HEK293 (cell line): ENCODE data around the gene PCYOX1L.

Source experiments
- CTCF ChIA-PET: fragments of 350-600 bp; formaldehyde crosslinking; extraction: SDS; loops from one replicate; lab custom pipeline; 2021; ENCODE audit warnings: antibody characterized with exemption; lab: Yijun Ruan, JAX
- POLR2A ChIA-PET: fragments of 300-600 bp; formaldehyde crosslinking; extraction: SDS; loops from one replicate; lab custom pipeline; 2020; ENCODE audit warnings: antibody characterized with exemption, inconsistent platforms; lab: Yijun Ruan, JAX
- H3K27ac ChIP-seq: fragments of 200-500 bp; sonication (Bioruptor generic); 2 replicates; pipeline ENCODE4 v1.5.1; 2014; ENCODE audit warnings: low read depth, low read length, control low read depth, inconsistent platforms; ENCODE audit errors: extremely low read depth
- H3K36me3 ChIP-seq, 2 experiments: fragments of 200-500 bp in 1 of 2; sonication (Bioruptor generic) in 1 of 2; 1 replicate in 1 of 2; 2 replicates in 1 of 2; pipeline ENCODE4 v1.5.1; 2014 to 2017; ENCODE audit warnings: inconsistent platforms in 2 of 2, low read length in 2 of 2; ENCODE audit not compliant: control insufficient read depth in 2 of 2, insufficient read depth in 1 of 2
- H3K4me1 ChIP-seq: fragments of 200-500 bp; sonication (Bioruptor generic); 2 replicates; pipeline ENCODE4 v1.5.1; 2014; ENCODE audit warnings: mild to moderate bottlenecking, low read length, inconsistent platforms; ENCODE audit not compliant: control insufficient read depth, insufficient read depth
- H3K4me3 ChIP-seq: 2 replicates; pipeline ENCODE4 v1.5.1; 2011; ENCODE audit warnings: low read depth, mild to moderate bottlenecking, control low read depth, low read length, moderate library complexity
- H3K9me3 ChIP-seq: fragments of 200-500 bp; sonication (Bioruptor generic); 2 replicates; pipeline ENCODE4 v1.5.1; 2014; ENCODE audit warnings: low read depth, low read length, inconsistent platforms; ENCODE audit not compliant: control insufficient read depth, insufficient read depth
- GLIS1 ChIP-seq: fragments of 450-650 bp; formaldehyde crosslinking; IDR thresholded peaks from 2 replicates; pipeline ENCODE4 v1.5.1; 2016; ENCODE audit warnings: missing biosample characterization, missing genetic modification characterization
- IKZF3 ChIP-seq: fragments of 450-650 bp; IDR thresholded peaks from 2 replicates; pipeline ENCODE4 v1.5.0; 2018; ENCODE audit warnings: missing biosample characterization, mild to moderate bottlenecking, missing genetic modification characterization, moderate library complexity
- KLF10 ChIP-seq: fragments of 450-650 bp; IDR thresholded peaks from 2 replicates; pipeline ENCODE4 v1.5.1; 2018; ENCODE audit warnings: missing biosample characterization, mild to moderate bottlenecking, missing genetic modification characterization
- KLF7 ChIP-seq: fragments of 450-650 bp; formaldehyde crosslinking; IDR thresholded peaks from 2 replicates; pipeline ENCODE4 v1.5.1; 2016; ENCODE audit warnings: missing biosample characterization, missing genetic modification characterization, borderline replicate concordance
- MEIS1 ChIP-seq: sonication (generic); formaldehyde crosslinking; IDR thresholded peaks from 2 replicates; pipeline ENCODE4 v1.8.1; 2022; ENCODE audit warnings: missing genetic modification reagents, mild to moderate bottlenecking, borderline replicate concordance
- OSR2 ChIP-seq: fragments of 450-650 bp; formaldehyde crosslinking; IDR thresholded peaks from 2 replicates; pipeline ENCODE4 v1.5.1; 2016; ENCODE audit warnings: missing biosample characterization, missing genetic modification characterization
- WT1 ChIP-seq: fragments of 450-650 bp; formaldehyde crosslinking; IDR thresholded peaks from 2 replicates; pipeline ENCODE4 v1.5.1; 2016; ENCODE audit warnings: missing biosample characterization, missing genetic modification characterization
- ZBTB21 ChIP-seq: fragments of 450-650 bp; formaldehyde crosslinking; IDR thresholded peaks from 2 replicates; pipeline ENCODE4 v1.5.1; 2017; ENCODE audit warnings: missing biosample characterization, missing genetic modification characterization
- ZBTB8A ChIP-seq: fragments of 450-650 bp; formaldehyde crosslinking; IDR thresholded peaks from 2 replicates; pipeline ENCODE4 v1.5.1; 2016; ENCODE audit warnings: missing biosample characterization, missing genetic modification characterization
- ZNF175 ChIP-seq: fragments of 450-650 bp; formaldehyde crosslinking; IDR thresholded peaks from 2 replicates; pipeline ENCODE4 v1.5.1; 2016; ENCODE audit warnings: missing biosample characterization, missing genetic modification characterization
- ZNF211 ChIP-seq: fragments of 450-650 bp; formaldehyde crosslinking; IDR thresholded peaks from 2 replicates; pipeline ENCODE4 v1.5.1; 2016; ENCODE audit warnings: low read depth, missing biosample characterization, missing genetic modification characterization
- ZNF530 ChIP-seq: fragments of 450-650 bp; formaldehyde crosslinking; IDR thresholded peaks from 2 replicates; pipeline ENCODE4 v1.5.1; 2016; ENCODE audit warnings: low read depth, missing biosample characterization, missing genetic modification characterization
- ZNF548 ChIP-seq: fragments of 450-650 bp; formaldehyde crosslinking; IDR thresholded peaks from 2 replicates; pipeline ENCODE4 v1.5.1; 2016; ENCODE audit warnings: missing biosample characterization, missing genetic modification characterization
- ZNF791 ChIP-seq: fragments of 450-650 bp; formaldehyde crosslinking; IDR thresholded peaks from 2 replicates; pipeline ENCODE4 v1.5.1; 2016; ENCODE audit warnings: missing biosample characterization, missing genetic modification characterization
- TF ChIP-seq, protein P1 (sequence below): fragments of 450-650 bp; formaldehyde crosslinking; IDR thresholded peaks from 2 replicates; pipeline ENCODE4 v1.5.1; 2016; ENCODE audit warnings: missing biosample characterization, missing genetic modification characterization
- TF ChIP-seq, protein P2 (sequence below): fragments of 450-650 bp; formaldehyde crosslinking; IDR thresholded peaks from 2 replicates; pipeline ENCODE4 v1.5.1; 2016; ENCODE audit warnings: missing biosample characterization, missing genetic modification characterization, borderline replicate concordance
- TF ChIP-seq, protein P3 (sequence below): fragments of 450-650 bp; formaldehyde crosslinking; optimal IDR thresholded peaks from 2 replicates; pipeline ENCODE3; 2016; ENCODE audit warnings: missing biosample characterization, mild to moderate bottlenecking, missing genetic modification characterization
- TF ChIP-seq, protein P4 (sequence below): fragments of 450-650 bp; formaldehyde crosslinking; IDR thresholded peaks from 2 replicates; pipeline ENCODE4 v1.5.1; 2017; ENCODE audit warnings: missing biosample characterization, missing genetic modification characterization
- TF ChIP-seq, protein P5 (sequence below): fragments of 450-650 bp; formaldehyde crosslinking; IDR thresholded peaks from 2 replicates; pipeline ENCODE4 v1.5.1; 2016; ENCODE audit warnings: missing biosample characterization, missing genetic modification characterization

PCYOX1L gene

DNA sequence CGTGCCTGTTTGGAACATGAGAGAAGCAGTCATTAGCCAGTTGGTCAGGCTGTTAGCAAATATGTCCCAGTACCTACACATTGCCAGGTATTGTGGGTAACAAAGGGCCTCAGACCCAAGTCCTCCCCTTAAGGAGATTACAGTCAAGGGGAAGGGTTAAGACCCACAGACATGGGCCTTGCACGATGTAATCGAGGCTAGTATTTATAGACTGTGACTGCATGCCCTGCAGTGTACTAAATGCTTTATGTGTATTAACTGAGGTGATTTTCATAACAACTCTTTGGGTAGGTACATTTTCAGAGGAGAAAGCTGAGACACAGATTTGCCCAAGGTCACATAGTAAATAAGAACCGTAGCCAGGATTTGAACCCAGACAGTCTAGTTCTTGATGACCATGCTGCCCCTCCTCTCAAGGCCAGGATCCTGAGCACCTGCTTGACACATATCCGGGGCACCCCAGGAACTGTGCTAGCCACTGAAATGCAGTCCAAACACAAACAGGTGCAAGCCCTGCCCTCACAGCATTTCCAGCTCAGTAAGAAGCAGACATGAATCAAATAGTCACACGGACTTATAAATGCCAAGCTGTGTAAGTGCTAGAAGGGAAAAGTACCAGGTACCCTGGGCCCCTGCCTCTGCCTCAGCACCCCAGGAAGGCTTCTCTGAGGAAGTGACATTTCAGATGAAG, 44.5 kb upstream of the PCYOX1L start:
- no peak overlapping the region for H3K27ac ChIP-seq
- H3K36me3 ChIP-seq = no peaks in the 10 kb centered on the region
- H3K4me1 ChIP-seq = no peaks in the 10 kb centered on the region
- TF ChIP-seq MEIS1 (CRISPR knock-in tag) (no peak), ZNF175 (tag by site-specific recombination) (no peak), WT1 (tag by site-specific recombination) (no peak), KLF10 (tag by site-specific recombination) (no peak), ZNF530 (no peak), KLF7 (tag by site-specific recombination) (no peak), ZNF791 (tag by site-specific recombination) (no peak), GLIS1 (no peak), ZBTB21 (tag by site-specific recombination) (no peak), ZBTB8A (tag by site-specific recombination) (no peak), OSR2 (tag by site-specific recombination) (no peak), IKZF3 (no peak), ZNF548 (no peak), ZNF211 (tag by site-specific recombination) (no peak)
- TF ChIP-seq, protein P1, sequence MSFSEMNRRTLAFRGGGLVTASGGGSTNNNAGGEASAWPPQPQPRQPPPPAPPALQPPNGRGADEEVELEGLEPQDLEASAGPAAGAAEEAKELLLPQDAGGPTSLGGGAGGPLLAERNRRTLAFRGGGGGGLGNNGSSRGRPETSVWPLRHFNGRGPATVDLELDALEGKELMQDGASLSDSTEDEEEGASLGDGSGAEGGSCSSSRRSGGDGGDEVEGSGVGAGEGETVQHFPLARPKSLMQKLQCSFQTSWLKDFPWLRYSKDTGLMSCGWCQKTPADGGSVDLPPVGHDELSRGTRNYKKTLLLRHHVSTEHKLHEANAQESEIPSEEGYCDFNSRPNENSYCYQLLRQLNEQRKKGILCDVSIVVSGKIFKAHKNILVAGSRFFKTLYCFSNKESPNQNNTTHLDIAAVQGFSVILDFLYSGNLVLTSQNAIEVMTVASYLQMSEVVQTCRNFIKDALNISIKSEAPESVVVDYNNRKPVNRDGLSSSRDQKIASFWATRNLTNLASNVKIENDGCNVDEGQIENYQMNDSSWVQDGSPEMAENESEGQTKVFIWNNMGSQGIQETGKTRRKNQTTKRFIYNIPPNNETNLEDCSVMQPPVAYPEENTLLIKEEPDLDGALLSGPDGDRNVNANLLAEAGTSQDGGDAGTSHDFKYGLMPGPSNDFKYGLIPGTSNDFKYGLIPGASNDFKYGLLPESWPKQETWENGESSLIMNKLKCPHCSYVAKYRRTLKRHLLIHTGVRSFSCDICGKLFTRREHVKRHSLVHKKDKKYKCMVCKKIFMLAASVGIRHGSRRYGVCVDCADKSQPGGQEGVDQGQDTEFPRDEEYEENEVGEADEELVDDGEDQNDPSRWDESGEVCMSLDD (tag by site-specific recombination) = no peak
- TF ChIP-seq, protein P2, sequence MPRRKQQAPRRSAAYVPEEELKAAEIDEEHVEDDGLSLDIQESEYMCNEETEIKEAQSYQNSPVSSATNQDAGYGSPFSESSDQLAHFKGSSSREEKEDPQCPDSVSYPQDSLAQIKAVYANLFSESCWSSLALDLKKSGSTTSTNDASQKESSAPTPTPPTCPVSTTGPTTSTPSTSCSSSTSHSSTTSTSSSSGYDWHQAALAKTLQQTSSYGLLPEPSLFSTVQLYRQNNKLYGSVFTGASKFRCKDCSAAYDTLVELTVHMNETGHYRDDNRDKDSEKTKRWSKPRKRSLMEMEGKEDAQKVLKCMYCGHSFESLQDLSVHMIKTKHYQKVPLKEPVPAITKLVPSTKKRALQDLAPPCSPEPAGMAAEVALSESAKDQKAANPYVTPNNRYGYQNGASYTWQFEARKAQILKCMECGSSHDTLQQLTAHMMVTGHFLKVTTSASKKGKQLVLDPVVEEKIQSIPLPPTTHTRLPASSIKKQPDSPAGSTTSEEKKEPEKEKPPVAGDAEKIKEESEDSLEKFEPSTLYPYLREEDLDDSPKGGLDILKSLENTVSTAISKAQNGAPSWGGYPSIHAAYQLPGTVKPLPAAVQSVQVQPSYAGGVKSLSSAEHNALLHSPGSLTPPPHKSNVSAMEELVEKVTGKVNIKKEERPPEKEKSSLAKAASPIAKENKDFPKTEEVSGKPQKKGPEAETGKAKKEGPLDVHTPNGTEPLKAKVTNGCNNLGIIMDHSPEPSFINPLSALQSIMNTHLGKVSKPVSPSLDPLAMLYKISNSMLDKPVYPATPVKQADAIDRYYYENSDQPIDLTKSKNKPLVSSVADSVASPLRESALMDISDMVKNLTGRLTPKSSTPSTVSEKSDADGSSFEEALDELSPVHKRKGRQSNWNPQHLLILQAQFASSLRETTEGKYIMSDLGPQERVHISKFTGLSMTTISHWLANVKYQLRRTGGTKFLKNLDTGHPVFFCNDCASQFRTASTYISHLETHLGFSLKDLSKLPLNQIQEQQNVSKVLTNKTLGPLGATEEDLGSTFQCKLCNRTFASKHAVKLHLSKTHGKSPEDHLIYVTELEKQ (tag by site-specific recombination) = no peak
- TF ChIP-seq, protein P3, sequence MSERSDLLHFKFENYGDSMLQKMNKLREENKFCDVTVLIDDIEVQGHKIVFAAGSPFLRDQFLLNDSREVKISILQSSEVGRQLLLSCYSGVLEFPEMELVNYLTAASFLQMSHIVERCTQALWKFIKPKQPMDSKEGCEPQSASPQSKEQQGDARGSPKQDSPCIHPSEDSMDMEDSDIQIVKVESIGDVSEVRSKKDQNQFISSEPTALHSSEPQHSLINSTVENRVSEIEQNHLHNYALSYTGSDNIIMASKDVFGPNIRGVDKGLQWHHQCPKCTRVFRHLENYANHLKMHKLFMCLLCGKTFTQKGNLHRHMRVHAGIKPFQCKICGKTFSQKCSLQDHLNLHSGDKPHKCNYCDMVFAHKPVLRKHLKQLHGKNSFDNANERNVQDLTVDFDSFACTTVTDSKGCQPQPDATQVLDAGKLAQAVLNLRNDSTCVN (tag by site-specific recombination) = no peak
- TF ChIP-seq, protein P4, sequence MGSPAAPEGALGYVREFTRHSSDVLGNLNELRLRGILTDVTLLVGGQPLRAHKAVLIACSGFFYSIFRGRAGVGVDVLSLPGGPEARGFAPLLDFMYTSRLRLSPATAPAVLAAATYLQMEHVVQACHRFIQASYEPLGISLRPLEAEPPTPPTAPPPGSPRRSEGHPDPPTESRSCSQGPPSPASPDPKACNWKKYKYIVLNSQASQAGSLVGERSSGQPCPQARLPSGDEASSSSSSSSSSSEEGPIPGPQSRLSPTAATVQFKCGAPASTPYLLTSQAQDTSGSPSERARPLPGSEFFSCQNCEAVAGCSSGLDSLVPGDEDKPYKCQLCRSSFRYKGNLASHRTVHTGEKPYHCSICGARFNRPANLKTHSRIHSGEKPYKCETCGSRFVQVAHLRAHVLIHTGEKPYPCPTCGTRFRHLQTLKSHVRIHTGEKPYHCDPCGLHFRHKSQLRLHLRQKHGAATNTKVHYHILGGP (tag by site-specific recombination) = no peak
- TF ChIP-seq, protein P5, sequence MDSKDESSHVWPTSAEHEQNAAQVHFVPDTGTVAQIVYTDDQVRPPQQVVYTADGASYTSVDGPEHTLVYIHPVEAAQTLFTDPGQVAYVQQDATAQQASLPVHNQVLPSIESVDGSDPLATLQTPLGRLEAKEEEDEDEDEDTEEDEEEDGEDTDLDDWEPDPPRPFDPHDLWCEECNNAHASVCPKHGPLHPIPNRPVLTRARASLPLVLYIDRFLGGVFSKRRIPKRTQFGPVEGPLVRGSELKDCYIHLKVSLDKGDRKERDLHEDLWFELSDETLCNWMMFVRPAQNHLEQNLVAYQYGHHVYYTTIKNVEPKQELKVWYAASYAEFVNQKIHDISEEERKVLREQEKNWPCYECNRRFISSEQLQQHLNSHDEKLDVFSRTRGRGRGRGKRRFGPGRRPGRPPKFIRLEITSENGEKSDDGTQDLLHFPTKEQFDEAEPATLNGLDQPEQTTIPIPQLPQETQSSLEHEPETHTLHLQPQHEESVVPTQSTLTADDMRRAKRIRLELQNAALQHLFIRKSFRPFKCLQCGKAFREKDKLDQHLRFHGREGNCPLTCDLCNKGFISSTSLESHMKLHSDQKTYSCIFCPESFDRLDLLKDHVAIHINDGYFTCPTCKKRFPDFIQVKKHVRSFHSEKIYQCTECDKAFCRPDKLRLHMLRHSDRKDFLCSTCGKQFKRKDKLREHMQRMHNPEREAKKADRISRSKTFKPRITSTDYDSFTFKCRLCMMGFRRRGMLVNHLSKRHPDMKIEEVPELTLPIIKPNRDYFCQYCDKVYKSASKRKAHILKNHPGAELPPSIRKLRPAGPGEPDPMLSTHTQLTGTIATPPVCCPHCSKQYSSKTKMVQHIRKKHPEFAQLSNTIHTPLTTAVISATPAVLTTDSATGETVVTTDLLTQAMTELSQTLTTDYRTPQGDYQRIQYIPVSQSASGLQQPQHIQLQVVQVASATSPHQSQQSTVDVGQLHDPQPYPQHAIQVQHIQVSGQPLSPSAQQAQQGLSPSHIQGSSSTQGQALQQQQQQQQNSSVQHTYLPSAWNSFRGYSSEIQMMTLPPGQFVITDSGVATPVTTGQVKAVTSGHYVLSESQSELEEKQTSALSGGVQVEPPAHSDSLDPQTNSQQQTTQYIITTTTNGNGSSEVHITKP (tag by site-specific recombination) = no peak
- TF ChIP-seq, all 188 proteins: peak for 0
- Histone ChIP-seq H3K4me3 (no peak overlapping the region), H3K9me3 (no peaks in the 10 kb centered on the region)
- CTCF ChIA-PET = interaction anchor here (0.5 to 2.3 kb wide), 9 partner anchors 32 to 252 kb away, joined by 3 to 12 read pairs (median 4); partner anchors contain the start of gene GRPEL2
- POLR2A ChIA-PET = interaction anchor here (1.4 kb wide), 1 partner anchor 44 kb away, joined by 3 read pairs; the partner anchor contains the start of gene PCYOX1L
